Lower lobe of right lung (tissue), 2 donors: Measurements from ENCODE around the gene COL4A1. TPM values are rescaled to one million over a fixed set of nuclear protein-coding genes. Genes with fewer than 3 reads are reported as not detected.
A peak's percentile ranks its signal among the peaks of the same experiment; 100 is the strongest.

ENCODE experiments used
- ATAC-seq, 2 donors: fragments of 200-7000 bp; cut with Tn5 transposase; one replicate each; pipeline ENCODE4 v1.9.1; 2020 to 2022; ENCODE audit warnings: mild to moderate bottlenecking in 2 of 2, moderate library complexity in 2 of 2
- DNase-seq: peaks from one replicate; pipeline ENCODE4 v3.0.0-alpha.2; 2020
- H3K27ac ChIP-seq: fragments of 200-600 bp; one replicate; pipeline ENCODE4 v1.8.0; 2022
- H3K27me3 ChIP-seq: fragments of 200-600 bp; one replicate; pipeline ENCODE4 v1.8.0; 2022; ENCODE audit warnings: low read depth
- H3K36me3 ChIP-seq: fragments of 200-600 bp; one replicate; pipeline ENCODE4 v1.8.0; 2022; ENCODE audit warnings: mild to moderate bottlenecking
- H3K4me1 ChIP-seq: fragments of 200-600 bp; one replicate; pipeline ENCODE4 v1.8.0; 2022
- H3K4me3 ChIP-seq: fragments of 200-600 bp; one replicate; pipeline ENCODE4 v1.8.0; 2022; ENCODE audit warnings: mild to moderate bottlenecking
- H3K9me3 ChIP-seq: fragments of 200-600 bp; one replicate; pipeline ENCODE4 v1.8.0; 2022
- intact Hi-C: fragments of 100-400 bp; cut with DNase I; formaldehyde crosslinking; loops from one replicate; pipeline ENCODE4 v1.11.0; 2022
- total RNA-seq: library from RNA; stranded (reverse); fragmentation: NEBNext Ultra II Directional; extraction: Animal tissue kit (Norgen Biotek cat#: 25700); gene quantifications from one replicate; pipeline ENCODE4 v1.2.1, GENCODE V29; 2021
- TF ChIP-seq, protein P1 (sequence below): fragments of 200-600 bp; IDR thresholded peaks from one replicate; pipeline ENCODE4 v1.8.0; 2022; ENCODE audit warnings: antibody characterized with exemption, mild to moderate bottlenecking
- donor health status: DM: no; HTN: yes; CAD: no; lungs with severe emphysema.

COL4A1 gene
- total RNA-seq, 1 donor from 2014 or later: 161 TPM

DNA sequence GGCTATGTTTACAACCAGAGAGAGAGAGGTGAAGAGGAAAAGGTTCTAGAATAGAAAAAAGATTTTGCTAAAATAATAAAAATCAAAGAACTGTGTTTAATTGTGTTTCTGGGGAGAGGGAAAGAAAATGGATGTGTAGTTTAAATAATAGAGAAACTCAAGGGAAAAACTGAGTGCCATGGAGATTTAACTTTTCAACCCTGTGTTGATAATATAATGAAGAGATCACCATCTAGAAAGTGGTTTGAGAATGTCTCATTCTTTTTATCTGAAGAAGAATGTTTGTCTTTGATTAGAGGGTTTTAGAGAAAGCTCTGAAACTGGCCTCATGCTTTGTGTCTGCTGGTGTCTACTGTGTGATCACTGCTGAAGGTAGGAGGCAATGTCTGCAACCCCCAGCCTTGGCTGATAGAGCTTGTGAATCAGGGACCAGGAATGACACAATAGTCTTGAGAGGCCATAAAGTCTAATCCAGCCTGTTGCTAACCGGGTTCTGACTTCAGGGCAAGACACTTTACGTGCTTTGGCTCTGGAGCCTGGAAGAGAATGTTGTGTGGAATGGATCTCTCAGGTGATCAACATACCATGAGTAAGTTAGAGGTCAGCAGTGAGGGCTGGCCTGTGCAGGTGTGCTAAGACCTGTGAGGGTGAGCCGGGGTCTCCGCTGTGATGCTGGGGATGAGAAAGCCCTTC is 5.5 kb upstream of the COL4A1 start:
- intact Hi-C loops: no loop called here
- ATAC-seq: peak in 1 of 2 donors; percentile 58
- H3K4me1 ChIP-seq: peaks cover 29% of the 10 kb centered on the region
- H3K27ac ChIP-seq: peak overlapping the region; percentile 69
- TF ChIP-seq, protein P1, sequence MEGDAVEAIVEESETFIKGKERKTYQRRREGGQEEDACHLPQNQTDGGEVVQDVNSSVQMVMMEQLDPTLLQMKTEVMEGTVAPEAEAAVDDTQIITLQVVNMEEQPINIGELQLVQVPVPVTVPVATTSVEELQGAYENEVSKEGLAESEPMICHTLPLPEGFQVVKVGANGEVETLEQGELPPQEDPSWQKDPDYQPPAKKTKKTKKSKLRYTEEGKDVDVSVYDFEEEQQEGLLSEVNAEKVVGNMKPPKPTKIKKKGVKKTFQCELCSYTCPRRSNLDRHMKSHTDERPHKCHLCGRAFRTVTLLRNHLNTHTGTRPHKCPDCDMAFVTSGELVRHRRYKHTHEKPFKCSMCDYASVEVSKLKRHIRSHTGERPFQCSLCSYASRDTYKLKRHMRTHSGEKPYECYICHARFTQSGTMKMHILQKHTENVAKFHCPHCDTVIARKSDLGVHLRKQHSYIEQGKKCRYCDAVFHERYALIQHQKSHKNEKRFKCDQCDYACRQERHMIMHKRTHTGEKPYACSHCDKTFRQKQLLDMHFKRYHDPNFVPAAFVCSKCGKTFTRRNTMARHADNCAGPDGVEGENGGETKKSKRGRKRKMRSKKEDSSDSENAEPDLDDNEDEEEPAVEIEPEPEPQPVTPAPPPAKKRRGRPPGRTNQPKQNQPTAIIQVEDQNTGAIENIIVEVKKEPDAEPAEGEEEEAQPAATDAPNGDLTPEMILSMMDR: no peak
- peaks cover 4% of the 10 kb centered on the region for H3K36me3 ChIP-seq
- no peaks in the 10 kb centered on the region for H3K9me3 ChIP-seq
- peak overlapping the region; percentile 38 for H3K4me3 ChIP-seq
- H3K27me3 ChIP-seq: peaks cover 8% of the 10 kb centered on the region
- DNase-seq: no peak

DNA sequence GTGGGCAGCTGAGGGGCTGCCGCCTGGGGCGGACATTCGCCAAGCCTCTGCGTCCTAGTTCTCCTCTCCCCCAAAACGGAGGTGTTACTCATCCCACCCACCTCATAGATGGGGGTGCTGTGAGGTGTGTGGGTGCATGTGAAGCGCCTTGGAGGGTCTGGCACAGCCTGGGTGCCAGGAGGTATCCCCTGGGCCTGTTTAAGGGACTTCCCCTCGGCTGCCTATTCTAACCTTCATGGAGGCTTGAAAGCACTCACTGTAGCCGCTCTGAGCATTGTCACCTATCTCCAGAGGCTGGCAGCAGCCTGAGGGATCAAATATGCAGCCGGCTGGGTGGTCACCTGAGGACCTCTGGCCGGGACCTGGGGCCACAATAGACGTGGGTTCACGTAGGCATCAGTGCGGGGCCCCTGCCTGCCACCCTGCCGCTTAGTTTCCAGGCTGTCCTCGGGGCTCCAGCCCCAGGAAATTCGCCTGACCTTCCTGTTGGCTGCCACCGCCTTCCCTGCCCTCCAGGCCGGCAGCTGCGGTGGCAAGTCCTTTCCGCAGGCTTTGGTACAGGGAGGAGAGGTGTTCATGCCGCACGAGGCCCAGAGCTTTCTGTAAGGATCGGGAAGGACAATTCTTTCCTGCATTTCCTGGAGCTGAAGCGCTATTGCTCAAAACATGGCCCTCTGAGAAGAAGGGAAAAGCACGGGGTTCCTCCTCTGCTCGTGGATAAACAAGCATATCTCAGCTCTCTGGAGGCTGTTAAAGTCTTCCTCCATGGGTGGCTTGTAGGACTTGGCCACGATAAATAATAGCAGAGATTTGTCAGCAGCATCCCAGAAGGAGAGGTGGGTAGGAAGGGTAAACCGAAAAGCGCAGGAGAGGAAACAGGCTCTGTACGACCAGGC is 4.7 kb upstream of the COL4A1 start:
- peak overlapping the region; percentile 69 for H3K27ac ChIP-seq
- H3K36me3 ChIP-seq: peaks cover 4% of the 10 kb centered on the region
- peak overlapping the region; percentile 38 for H3K4me3 ChIP-seq
- H3K27me3 ChIP-seq: peaks cover 16% of the 10 kb centered on the region
- no peaks in the 10 kb centered on the region for H3K9me3 ChIP-seq
- TF ChIP-seq, protein P1: no peak
- H3K4me1 ChIP-seq: peaks cover 32% of the 10 kb centered on the region
- DNase-seq: no peak
- ATAC-seq: no peak
- intact Hi-C loops: no loop called here

- Histone ChIP-seq H3K4me3 (peak overlapping the region; percentile 78), H3K27me3 (peaks cover 20% of the 10 kb centered on the region), H3K27ac (peak overlapping the region; percentile 69), H3K9me3 (no peaks in the 10 kb centered on the region), H3K4me1 (peaks cover 32% of the 10 kb centered on the region), H3K36me3 (no peaks in the 10 kb centered on the region)
- DNase-seq (no peak), ATAC-seq (no peak)
- TF ChIP-seq, protein P1: no peak
- intact Hi-C loops: no loop called here
Observed at GRCh38 chr13:110310541-110311442, 3.8 kb upstream of the COL4A1 start.

DNA sequence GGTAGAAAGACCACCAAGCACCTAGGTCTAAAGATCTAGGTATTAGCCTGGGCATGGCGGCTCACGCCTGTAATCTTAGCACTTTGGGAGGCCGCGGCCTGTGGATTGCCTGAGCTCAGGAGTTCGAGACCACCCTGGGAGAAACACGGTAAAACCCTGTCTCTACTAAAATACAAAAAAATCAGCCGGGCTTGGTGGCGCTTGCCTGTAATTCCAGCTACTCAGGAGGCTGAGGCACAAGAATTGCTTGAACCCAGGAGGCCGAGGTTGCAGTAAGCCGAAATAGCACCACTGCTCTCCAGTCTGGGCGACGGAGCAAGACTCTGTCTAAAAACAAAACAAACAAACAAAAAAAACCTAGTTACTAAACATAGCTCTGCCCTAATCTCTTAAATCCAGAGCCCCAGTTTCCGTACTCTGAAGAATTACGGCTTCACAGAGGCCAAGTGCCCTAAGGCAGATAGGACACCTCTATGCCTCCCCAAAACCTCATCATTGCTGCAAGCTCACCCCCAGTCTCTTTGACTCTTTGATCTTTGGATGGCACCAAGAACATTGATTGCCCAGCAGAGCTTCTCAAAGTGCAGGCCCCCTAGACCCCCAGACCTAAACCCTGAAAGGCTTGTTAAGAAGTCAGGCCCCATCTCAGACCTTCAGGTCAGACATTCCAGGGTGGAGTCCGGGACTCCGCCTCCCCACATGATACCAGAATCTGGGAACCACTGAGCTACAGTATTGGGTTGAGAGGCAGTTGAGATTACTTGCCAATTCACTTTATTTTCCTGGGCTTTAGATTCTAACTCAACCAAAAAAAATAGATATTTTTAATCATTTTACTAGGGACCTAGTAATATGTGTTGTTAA is 2.9 kb upstream of the COL4A1 start:
- Histone ChIP-seq H3K4me3 (peak overlapping the region; percentile 78), H3K4me1 (peaks cover 32% of the 10 kb centered on the region), H3K36me3 (no peaks in the 10 kb centered on the region), H3K27me3 (peaks cover 20% of the 10 kb centered on the region), H3K9me3 (no peaks in the 10 kb centered on the region), H3K27ac (peak overlapping the region; percentile 93)
- TF ChIP-seq, protein P1: no peak
- intact Hi-C loops: loop anchor here (10.0 kb wide), 1 partner anchor 75 kb away; no protein-coding TSS in a partner anchor
- ATAC-seq: no peak
- DNase-seq: no peak
